Fibroblast of lung (primary cell): Measurements from ENCODE around the gene ZDHHC5.

ENCODE experiments used
- EZH2 ChIP-seq: IDR thresholded peaks from 2 replicates; pipeline ENCODE4 v1.5.1; 2012; ENCODE audit warnings: low read length, control low read depth, mild to moderate bottlenecking; ENCODE audit errors: missing control alignments
- TF ChIP-seq, protein P1 (sequence below), 2 donors: IDR thresholded peaks in 1 of 2; conservative IDR thresholded peaks in 1 of 2; 1 replicate in 1 of 2; 2 replicates in 1 of 2; pipeline ENCODE4 v1.5.1; 2011 to 2012; ENCODE audit warnings: low read length in 2 of 2, control low read depth in 1 of 2, inconsistent platforms in 1 of 2, low read depth in 1 of 2, mild to moderate bottlenecking in 1 of 2

DNA sequence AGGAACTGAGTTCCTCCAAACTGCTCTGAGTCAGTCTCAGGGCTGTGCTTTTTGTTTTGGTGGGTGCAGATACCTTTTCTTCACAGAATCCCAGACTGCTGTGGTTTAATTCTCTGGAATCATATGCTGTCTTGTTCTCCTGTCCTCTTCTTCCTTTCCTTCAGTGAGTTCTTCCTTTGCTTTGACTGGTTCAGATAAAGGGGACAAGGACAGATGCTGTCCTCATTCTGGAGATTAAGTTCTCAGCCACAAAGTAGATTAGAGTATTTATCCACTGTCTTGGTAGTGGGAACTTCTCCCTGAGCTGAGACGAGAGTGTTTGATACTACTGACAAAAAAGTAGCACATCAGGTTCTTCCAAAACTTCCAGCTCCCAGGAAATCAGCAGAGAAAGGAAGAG is 13.3 kb downstream of the ZDHHC5 start:
- TF ChIP-seq, protein P1, sequence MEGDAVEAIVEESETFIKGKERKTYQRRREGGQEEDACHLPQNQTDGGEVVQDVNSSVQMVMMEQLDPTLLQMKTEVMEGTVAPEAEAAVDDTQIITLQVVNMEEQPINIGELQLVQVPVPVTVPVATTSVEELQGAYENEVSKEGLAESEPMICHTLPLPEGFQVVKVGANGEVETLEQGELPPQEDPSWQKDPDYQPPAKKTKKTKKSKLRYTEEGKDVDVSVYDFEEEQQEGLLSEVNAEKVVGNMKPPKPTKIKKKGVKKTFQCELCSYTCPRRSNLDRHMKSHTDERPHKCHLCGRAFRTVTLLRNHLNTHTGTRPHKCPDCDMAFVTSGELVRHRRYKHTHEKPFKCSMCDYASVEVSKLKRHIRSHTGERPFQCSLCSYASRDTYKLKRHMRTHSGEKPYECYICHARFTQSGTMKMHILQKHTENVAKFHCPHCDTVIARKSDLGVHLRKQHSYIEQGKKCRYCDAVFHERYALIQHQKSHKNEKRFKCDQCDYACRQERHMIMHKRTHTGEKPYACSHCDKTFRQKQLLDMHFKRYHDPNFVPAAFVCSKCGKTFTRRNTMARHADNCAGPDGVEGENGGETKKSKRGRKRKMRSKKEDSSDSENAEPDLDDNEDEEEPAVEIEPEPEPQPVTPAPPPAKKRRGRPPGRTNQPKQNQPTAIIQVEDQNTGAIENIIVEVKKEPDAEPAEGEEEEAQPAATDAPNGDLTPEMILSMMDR (conservative IDR thresholded peaks at IDR 0.05 in 1 of 2, IDR thresholded peaks at IDR 0.05 in 1 of 2; ENCODE audit: low read depth in 1 of 2, low read length in 2 of 2), result no peak
- no peak for TF ChIP-seq EZH2
